GM19468 (cell line): ENCODE results near the gene ALPL.

Experiments used
- ATAC-seq: cut with Tn5 transposase; IDR thresholded peaks from one replicate; pipeline ENCODE4 v1.9.1; 2021; ENCODE audit warnings: mild to moderate bottlenecking, moderate library complexity, moderate number of reproducible peaks; ENCODE audit not compliant: unreplicated experiment; ENCODE audit errors: extremely low read depth

Gene ALPL

DNA sequence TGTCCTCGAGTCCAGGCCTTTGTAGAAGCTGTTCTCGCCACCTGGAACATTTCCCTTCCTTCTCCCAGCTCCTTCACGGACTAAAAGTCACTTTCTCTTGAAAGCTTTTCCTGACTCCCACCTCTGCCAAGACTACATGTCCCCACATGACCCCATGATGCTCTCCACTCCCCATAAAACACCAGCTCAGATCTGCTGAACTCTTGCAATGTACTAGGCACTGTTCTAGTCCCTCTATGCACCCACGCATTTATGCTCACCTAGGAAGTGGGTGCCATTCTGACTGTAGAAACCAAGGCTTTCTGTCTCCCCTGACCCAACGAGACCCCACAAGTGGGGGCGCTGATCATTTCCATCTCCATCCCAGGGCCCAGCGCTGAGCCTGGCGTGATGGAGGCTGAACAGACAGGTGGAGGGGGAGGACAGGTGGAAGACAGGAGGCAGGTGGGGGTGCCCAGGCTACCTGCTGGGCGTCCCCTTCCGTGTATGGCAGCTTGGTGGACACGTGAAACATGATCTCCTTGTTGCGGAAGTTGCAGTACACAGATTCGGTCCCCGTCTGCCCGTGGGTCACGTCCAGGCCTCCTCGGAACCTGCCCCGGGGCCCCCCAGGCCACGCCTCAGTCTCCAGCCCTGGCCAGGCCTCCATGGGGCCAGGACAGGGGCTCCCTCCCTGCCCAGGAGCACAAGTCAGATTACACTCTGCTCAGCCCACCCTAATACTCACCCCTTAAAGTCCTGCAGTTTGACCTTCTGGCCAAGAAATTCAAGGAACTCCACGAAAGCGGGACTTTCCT is 102.0 kb downstream of the ALPL start:
- no peak for ATAC-seq

DNA sequence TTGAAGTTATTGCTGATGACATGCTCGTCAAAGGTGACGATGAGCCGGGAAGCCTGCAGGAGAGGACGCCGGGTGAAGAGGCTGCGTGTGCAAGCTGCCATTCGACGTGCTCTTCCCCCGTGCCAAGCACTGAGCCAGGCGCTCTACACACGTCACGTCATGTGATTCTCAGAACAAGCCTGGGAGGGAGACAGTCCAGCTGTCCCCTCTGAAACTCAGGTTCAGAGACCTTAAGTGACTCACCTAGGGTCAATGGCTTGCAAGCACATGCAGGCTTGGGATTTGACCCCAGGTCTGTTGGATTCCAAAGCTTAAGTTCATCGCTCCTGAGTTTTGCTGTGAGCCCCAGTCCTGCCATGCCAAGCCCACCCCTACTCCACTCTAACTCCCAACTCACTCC is 102.8 kb downstream of the ALPL start:
- no peak for ATAC-seq

DNA sequence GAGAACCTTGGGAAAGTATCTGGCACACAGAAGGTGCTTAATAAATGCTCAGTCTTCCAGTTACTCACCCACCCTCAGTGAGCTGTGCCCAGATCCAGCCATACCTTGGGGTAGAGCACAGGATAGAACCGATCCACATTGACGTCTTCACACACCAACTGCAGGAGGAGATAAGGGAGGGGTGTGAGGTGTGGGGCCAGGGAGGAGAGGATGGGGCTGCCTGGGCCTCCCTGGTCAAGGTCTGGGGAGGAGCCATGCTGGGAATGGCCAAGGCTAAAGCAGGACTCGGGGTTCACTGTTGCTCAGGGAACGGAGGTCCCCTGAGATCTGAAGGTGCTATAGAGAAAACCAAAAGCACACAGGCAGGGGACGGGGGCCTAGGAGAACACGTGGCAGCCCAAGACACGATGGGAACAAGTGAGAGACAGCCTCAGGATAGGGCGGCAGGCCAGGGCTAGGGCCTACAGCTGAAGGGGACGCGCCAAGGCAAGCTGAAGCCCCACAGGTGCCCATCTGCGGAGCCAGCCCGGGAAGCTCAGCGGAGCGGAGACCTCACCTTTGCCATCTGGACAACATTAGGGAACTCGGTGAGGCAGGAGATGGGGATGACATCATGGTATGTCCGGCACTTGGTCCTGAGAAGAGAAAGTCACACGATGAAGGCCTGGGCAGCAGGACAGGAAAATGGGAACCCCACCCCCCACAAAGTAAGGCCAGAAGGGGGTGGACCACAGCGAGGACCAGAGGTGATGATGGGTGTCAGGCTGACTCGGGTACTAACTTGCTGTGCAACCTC is 104.0 kb downstream of the ALPL start:
- no peak for ATAC-seq

DNA sequence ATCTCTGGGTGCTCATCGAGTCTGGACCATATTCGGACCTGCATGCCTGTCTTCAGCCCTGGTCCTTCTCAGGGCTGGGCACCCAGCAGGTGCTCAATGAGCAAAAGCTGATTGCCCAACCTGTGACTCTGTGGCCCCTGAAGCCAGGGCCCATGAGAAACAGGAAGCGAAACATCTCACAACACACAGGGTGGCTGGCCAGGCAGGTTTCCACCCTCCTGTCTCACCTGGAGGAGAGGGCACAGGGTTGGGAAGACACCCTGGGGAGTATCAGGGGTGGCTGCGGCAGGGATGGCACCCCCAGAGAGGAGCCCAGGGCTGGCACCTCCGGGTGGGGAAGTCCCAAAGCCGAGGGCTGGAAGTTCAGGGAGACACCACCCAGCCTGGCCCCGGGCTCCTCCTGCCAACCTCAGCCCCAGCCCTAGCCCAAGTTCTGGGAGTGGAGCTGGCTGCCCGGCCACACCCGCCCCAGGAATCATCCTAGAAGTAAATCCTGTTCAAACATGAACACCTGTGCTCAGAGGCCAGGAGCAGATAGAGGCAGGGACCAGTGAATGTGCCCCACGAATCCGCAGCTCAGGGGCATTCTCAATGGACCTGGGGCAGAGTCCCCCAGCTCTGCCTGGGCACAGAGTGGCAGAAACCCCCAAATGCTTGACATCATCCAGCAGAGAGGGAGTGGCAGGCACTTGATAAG is 105.3 kb downstream of the ALPL start:
- ATAC-seq, result no peak

DNA sequence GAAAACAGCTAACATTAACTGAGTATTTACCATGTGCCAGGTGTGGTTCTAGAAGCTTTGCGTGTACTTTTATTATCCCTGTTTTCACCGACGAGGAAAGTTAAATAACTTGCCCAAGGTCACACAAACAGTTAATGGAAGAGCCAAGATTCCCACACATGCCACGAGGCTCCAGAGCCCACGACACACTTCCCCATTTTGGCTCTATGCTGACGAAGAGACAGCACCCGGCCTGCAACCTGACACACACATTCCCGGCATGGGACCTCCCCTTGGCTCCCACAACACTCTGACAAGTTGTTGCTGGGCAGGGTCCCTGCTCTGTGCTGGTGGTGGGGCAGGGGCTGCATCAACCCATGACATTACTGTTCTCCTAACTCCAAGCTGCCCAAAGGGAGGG is 107.1 kb downstream of the ALPL start:
- no peak for ATAC-seq

DNA sequence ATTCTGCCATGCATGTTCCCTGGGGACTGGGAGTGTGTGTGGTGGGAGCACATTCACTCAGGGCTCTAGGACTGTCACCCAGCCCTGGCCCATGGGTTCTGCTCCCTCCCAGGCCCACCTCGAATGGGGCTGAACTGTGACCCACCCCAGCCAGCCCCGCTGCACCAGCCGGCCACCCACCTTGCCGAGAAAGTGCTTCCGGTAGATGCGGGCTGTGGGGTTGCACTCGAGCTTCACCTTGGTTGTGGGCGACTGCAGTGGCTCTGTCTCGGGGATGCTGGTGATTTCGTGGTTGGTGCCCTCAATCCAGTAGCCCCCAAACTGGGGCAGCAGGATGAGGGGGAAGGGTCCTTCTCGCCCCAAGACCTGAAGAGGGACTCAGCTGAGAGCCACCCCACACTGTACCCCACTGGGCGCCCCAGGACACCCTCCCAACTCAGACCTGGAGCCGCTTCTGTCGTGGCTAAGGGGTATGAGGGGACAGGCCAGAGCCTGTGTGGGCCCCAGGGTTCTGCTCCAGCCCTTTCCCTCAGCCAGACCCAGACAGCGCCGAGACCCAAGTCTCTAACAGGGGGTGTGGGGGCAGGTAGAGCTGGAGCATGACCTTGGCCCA is 108.0 kb downstream of the ALPL start:
- no peak for ATAC-seq

DNA sequence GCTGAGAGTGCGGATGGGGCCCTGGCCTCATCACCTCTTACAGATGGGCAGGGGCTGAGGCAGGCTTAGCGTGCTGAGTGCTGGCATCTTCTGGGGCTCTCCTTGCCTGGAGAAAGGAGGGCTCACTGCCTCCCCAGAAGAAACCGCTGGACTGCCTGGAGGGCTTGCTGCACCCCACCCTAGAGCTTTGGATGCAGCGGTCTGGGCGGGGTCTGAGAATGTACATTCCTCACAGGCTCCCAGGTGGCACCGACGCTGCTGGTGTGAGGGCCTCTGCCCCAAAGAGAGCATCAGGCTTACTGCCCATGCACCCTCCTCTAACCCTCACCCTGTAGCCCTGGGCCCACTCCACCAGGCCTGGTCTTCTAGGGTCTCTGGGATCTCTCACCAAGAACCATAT is 108.8 kb downstream of the ALPL start:
- ATAC-seq, result no peak

DNA sequence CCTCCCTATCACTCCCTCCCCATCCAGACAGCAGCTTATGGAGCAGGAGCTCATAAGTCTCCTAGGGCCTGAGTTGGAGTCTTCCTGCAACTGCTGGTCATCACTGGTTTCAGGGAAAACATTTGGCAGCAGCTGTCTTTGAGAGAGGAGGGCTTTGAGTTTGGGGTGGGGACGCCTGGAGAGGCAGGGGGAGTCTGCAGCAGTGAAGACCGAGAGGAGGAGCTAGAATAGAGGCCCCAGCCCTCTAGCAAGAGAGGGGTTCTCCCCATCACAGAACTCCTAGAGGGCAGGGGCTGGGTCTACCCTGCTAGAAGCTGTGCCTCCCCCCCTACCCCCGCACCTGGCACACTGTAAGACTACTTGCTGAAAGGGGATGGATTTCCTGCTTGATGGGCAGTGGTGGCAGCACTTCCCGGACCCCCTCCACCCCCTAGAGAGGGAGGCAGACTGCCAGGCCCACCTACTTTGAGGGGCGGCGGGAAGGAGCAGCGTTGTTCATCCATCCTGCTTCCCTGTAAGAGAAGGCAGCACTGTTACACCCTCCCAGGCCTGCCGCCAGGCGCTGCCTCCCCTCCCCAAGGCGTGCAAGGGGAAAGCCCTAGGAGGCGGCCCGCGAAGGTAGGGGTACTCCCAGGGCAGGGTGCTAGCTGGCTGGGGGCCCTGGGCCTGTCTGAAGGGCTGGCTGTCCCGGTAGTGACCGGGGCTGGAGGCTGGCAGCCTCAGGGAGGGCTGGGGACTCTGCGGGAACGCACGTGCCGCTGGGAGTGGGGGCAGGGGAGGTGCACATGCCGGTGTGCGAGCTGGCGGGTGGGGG is 109.5 kb downstream of the ALPL start:
- no peak for ATAC-seq

DNA sequence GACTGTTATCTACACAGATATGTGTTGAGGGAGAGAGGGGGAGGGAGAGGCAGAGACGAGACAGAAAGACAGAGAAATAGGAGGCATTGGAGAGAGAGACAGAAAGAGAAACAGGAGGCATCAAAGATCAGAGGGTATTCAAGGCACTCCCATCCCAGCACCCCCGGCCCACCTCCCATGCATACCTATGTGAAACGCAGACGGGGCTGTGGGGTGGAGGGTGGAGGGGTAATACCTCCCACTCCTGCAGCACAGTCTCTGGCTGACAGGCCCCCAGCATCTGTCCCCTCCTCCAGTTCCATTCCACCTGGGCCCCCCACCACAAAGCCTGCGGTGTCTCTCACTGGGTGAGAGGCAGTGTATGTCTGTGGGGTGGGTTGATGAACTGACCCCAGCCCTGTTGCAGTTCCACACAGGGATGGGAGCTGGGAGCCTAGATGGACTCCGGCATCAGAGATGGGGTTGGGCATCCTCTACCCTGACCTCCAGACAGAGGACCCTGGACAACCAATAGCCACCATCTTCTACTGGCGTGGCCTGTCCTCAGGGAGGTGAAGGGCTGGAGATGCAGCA is 110.2 kb downstream of the ALPL start:
- ATAC-seq, result no peak

DNA sequence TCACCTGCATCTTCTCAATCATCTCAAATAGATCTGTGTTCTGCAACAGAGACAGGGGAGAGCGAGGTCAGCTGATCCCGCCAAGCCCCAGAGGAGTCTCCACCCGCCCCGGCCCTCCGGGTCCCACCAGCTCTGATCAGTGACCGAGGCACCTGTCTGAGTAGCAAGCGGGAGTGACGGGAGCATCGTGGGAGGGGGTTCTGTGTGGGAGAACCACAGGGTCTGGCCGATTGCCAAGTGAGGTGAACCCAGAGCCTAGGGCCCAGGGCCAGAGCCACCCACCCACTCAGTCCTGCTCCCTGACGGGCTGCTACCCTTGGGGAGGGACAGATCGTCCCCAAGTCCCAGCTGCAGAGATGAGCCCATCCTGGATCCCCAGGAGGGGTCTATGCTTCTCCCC is 110.8 kb downstream of the ALPL start:
- no peak for ATAC-seq

DNA sequence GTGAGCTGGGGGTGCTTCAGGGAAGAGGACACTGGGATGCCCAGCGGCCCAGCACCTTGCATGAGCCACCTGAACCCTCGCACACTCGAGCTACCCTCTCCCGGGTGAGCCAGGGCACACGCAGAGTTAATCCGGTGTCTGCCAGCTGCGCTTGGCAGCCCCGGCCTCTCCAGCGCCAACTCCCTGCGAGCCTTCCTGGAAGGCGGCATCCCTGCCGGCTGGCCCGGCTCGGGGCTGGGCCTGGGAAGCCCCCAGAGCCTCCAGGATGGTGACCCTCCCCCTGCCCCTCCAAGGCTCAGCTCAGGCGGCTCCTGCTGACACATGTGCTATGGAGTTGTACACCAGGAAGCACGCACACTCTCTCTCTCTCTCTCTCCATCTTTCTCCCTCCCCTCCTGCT is 111.3 kb downstream of the ALPL start:
- no peak for ATAC-seq

DNA sequence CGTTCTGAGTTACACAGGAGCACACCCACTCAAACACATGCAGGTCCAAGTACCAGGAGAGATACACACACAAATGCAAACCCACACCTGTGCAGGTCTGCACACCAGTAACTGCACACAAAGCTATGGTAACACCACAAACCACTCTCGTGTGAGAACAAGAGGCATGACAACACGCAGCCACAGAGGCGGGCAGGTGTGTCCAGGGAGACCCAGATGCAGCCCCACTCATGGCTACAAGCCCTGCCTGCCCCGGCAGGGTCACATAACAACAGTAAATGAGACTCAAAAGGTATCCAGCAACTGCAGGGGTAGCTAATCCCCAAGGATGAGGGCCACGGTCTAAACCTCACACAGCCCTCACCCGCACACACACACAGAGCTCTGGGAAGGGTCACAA is 111.8 kb downstream of the ALPL start:
- no peak for ATAC-seq

DNA sequence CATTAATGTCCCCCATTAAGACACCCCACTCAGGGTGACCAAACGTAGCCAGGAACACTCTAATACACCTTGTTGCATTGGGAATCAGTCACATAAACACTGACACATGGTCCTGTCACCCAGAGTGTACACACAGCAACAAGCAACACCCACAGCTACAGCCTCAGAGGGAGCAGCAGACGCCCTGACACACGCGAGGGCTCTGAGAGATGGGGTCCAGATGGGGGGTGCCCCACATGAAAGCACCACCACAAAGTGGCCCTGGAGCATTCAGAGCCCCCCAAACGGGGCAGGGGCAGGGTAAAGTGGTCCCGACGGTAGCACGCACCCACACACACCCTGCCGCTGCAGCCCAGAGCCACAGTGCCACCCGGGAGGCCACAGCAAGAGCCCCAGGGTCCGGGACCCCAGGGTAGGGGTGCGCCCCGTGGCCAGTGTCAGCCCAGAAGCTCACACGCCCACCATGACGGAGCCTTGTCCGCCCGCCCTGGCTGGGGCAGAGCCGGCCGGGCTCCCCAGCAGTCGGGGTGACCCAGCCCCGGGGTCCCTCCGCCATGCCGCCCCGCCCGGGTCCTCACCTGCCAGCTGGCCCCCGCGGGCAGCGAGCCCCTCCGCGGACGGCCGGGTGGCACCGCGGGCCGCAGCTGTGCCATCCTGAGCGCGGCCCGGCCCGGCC is 112.7 kb downstream of the ALPL start:
- no peak for ATAC-seq

DNA sequence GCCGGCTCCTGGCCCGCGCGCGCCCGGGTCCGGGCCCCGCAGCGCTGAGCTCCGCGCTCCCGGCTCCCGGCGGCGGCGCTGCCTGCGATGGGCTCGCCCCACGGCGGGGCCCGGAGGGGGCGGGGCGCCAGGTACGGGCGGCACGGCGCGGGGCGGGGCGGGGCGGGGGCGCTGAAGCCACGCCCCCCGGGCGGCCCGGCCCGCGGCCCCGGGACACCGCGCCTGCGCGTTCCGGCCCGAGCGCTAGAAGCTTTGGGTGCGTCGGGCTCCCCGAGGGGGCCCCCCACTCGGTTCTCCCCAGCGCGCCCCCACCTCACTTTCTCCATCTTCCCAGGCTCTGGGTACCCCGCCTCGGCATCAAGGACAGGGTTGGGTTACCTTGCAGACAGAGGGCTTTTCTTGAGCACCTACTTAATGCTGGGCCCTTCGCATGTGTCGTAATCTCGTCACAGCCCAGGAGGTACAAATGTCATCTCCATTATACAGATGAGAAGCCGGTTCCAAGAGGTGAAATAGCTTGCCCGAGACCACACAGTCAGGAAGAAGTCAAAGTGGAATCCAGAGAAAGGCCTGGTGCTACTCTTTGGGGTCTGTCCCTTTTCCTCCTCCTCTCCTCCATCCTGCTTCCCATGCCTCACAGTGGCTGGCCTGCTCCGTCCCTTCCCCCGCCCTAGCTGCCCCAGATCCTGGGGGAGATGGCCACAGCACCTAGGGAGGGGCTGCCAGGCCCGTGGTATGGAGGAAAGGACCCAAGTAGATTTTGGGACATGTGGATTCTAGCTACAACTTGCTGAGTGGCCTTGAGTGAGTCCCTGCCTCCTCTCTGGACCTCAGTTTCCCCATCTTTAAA is 113.5 kb downstream of the ALPL start:
- ATAC-seq, result no peak

DNA sequence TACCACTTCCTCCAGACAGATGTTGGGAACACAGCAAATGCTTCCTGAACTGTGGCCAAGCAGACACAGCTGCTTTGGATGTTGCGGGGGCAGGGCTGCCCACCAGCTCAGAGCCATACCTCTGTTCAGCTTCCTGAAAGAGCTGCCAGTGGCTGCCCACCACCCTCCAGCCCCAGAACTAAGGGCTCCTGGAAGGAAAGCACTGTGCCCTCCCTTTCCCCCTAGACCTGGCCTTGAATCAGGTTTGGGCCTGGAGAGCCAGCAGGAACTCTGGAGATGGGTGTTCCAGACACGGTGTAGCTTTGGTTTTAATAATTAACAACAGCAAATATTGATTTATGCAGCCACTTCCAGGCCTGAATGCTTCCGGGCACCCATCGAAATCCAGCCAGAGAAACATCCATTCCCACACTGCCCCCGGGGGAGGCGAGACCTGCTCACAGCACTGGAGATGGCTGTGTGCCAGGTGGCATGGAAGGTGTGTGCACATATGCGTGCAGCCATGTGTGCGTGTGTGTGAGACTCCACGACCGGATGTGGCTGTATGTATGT is 114.3 kb downstream of the ALPL start:
- no peak for ATAC-seq

DNA sequence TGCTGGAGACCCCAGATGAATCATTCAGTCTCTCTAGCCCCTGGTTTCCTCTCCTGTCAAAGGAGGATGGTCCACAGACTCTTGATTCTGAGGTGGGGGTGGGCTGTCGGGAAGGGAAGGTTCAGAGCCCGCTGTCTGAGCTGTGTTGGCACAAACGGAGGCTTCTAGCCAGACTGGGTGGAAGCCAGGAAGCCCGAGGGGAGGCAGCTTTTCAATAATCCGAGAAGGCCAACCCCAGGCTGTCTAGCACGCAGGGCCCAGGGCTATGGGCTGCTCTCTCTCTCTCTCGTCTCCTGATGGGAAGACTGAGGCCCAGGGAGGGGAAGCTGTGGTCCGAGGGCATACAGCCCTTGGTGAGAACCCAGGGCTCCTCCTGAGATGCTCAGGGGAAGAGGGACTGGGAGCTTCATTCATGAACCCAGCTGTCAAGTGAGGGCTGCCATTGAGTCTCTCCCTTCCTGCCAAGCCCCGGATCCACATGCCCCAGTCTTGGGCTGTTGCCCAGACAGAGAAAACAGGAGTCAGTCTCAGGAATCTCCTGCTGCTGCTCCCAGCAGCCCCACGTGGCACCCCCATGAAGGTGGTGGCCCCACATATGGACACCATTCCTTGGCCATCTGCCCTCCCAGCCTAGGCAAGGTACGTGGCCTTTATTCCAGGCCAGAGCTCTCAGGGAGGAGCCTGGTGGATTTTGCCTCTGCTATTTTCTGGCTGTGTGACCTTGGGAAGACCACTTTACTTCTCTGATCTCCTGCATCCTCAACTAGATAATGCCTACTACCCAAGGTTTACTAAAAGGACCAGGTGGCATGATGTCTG is 115.6 kb downstream of the ALPL start:
- no peak for ATAC-seq
